Mucosa of descending colon (tissue), 3 donors: ENCODE measurements around the gene YTHDF2. TPM values are rescaled to one million over a fixed set of nuclear protein-coding genes. Genes with fewer than 3 reads are reported as not detected.

Experiments used
- ATAC-seq: fragments of 200-7000 bp; cut with Tn5 transposase; one replicate; pipeline ENCODE4 v1.9.1; 2020; ENCODE audit warnings: mild to moderate bottlenecking, moderate library complexity
- DNase-seq, 3 donors: peaks; one replicate each; pipeline ENCODE4 v3.0.0-alpha.2; 2020
- H3K36me3 ChIP-seq: fragments of 200-600 bp; one replicate; pipeline ENCODE4 v1.8.0; 2021; ENCODE audit warnings: low read depth, mild to moderate bottlenecking
- H3K4me1 ChIP-seq: fragments of 200-600 bp; one replicate; pipeline ENCODE4 v1.8.0; 2021; ENCODE audit warnings: low read depth, mild to moderate bottlenecking
- H3K4me3 ChIP-seq: fragments of 200-600 bp; one replicate; pipeline ENCODE4 v1.8.0; 2021; ENCODE audit warnings: mild to moderate bottlenecking
- H3K9me3 ChIP-seq: fragments of 200-600 bp; one replicate; pipeline ENCODE4 v1.8.0; 2021; ENCODE audit warnings: mild to moderate bottlenecking
- CTCF ChIP-seq: fragments of 200-600 bp; IDR thresholded peaks from one replicate; pipeline ENCODE4 v1.8.0; 2022; ENCODE audit warnings: antibody characterized with exemption, mild to moderate bottlenecking
- intact Hi-C, 2 donors: fragments of 100-400 bp; cut with DNase I in 1 of 2; cut with micrococcal nuclease in 1 of 2; formaldehyde crosslinking; loops; one replicate each; pipeline versions ENCODE4 v1.11.0 to v1.11.1; 2022; cut with DNase I, micrococcal nuclease
- total RNA-seq, 3 donors: library from RNA; stranded (reverse); fragmentation: NEBNext Ultra II Directional in 2 of 3; extraction: Animal tissue kit (Norgen Biotek cat#: 25700) in 2 of 3; gene quantifications; one replicate each; pipeline versions ENCODE4 v1.2.1 to v1.2.4, GENCODE V29; 2021 to 2023
- donor health status: DM: no; HTN: no; CAD: no; lungs with moderate emphysema.
- donor health status: DM: no; HTN: no; CAD: no.
- donor health status: DM: no; HTN: yes; CAD: no.

The YTHDF2 gene
- total RNA-seq, 3 donors from 2014 or later = 55.7 to 59.0 (median 55.8) TPM

GRCh38 chr1:28751315-28752060 lies 14.7 kb downstream of the YTHDF2 start:
- H3K36me3 ChIP-seq = no peaks in the 10 kb centered on the region
- H3K4me3 ChIP-seq = no peak overlapping the region
- H3K4me1 ChIP-seq = peaks cover 64% of the 10 kb centered on the region
- DNase-seq (no peak), ATAC-seq (no peak)
- intact Hi-C loops = no loop called here
- no peak for TF ChIP-seq CTCF
- no peaks in the 10 kb centered on the region for H3K9me3 ChIP-seq

GRCh38 chr1:28755701-28756100 lies 19.0 kb downstream of the YTHDF2 start:
- Histone ChIP-seq H3K4me1 (peaks cover 39% of the 10 kb centered on the region), H3K9me3 (no peaks in the 10 kb centered on the region), H3K36me3 (no peaks in the 10 kb centered on the region), H3K4me3 (no peak overlapping the region)
- ATAC-seq (no peak), DNase-seq (no peak)
- intact Hi-C loops = no loop called here
- TF ChIP-seq CTCF = no peak

- no peaks in the 10 kb centered on the region for H3K9me3 ChIP-seq
- no peak overlapping the region for H3K4me3 ChIP-seq
- ATAC-seq (no peak), DNase-seq (no peak)
- peaks cover 31% of the 10 kb centered on the region for H3K4me1 ChIP-seq
- H3K36me3 ChIP-seq = no peaks in the 10 kb centered on the region
- TF ChIP-seq CTCF = no peak
- intact Hi-C loops = no loop called here
Observed at GRCh38 chr1:28756846-28757245, 20.1 kb downstream of the YTHDF2 start.

- peak; percentile 42 for ATAC-seq
- DNase-seq = no peak
- intact Hi-C loops = no loop called here
- Histone ChIP-seq H3K4me1 (peaks cover 31% of the 10 kb centered on the region), H3K36me3 (no peaks in the 10 kb centered on the region), H3K4me3 (no peak overlapping the region), H3K9me3 (no peaks in the 10 kb centered on the region)
- TF ChIP-seq CTCF = no peak
Observed at GRCh38 chr1:28758420-28758819, 21.7 kb downstream of the YTHDF2 start.

GRCh38 chr1:28759257-28759656 lies 22.5 kb downstream of the YTHDF2 start:
- ATAC-seq (no peak), DNase-seq (no peak)
- peaks cover 31% of the 10 kb centered on the region for H3K4me1 ChIP-seq
- TF ChIP-seq CTCF = no peak
- H3K4me3 ChIP-seq = no peak overlapping the region
- no peaks in the 10 kb centered on the region for H3K36me3 ChIP-seq
- H3K9me3 ChIP-seq = no peaks in the 10 kb centered on the region
- intact Hi-C loops = no loop called here

- TF ChIP-seq CTCF = no peak
- Histone ChIP-seq H3K4me1 (peaks cover 19% of the 10 kb centered on the region), H3K9me3 (no peaks in the 10 kb centered on the region), H3K36me3 (no peaks in the 10 kb centered on the region), H3K4me3 (no peak overlapping the region)
- ATAC-seq (no peak), DNase-seq (no peak)
- intact Hi-C loops = no loop called here
Observed at GRCh38 chr1:28761189-28761588, 24.4 kb downstream of the YTHDF2 start.
